SK-N-SH (cell line): ENCODE measurements around the gene TVP23C. TPM values are rescaled to one million over a fixed set of nuclear protein-coding genes. Genes with fewer than 3 reads are reported as not detected.

ENCODE experiments used
- CTCF ChIA-PET: fragments of 300-600, 350-600 bp; formaldehyde crosslinking; extraction: SDS; loops from one replicate; lab custom pipeline; 2021; lab: Yijun Ruan, JAX
- POLR2A ChIA-PET: fragments of 350-600 bp; sonication (Branson Sonifier 250); formaldehyde crosslinking; extraction: SDS; loops from one replicate; lab custom pipeline; 2020; ENCODE audit warnings: antibody characterized with exemption, inconsistent platforms; lab: Yijun Ruan, JAX
- DNase-seq: peaks from one replicate; pipeline ENCODE4 v3.0.0; 2012
- H2AFZ ChIP-seq: fragments of 200-600 bp; sonication (generic); 2 replicates; pipeline ENCODE4 v1.8.1; 2016; ENCODE audit warnings: antibody characterized with exemption, mild to moderate bottlenecking, low read depth
- H3F3A ChIP-seq: fragments of 200-600 bp; sonication (generic); replicated peaks from 2 replicates; pipeline ENCODE3; 2016; ENCODE audit warnings: antibody characterized with exemption, mild to moderate bottlenecking; ENCODE audit not compliant: insufficient read depth
- H3K27ac ChIP-seq, 2 experiments: fragments of 200-500 bp in 1 of 2; fragments of 200-600 bp in 1 of 2; sonication (Bioruptor generic) in 1 of 2; sonication (generic), shearing (Covaris generic) in 1 of 2; 2 replicates each; pipeline versions ENCODE4 v1.5.1 to v1.6.1; 2014 to 2016; ENCODE audit warnings: low read depth in 2 of 2, inconsistent platforms in 1 of 2, low read length in 1 of 2, mild to moderate bottlenecking in 1 of 2, mixed read lengths in 1 of 2
- H3K27me3 ChIP-seq: fragments of 200-600 bp; sonication (generic), shearing (Covaris generic); 2 replicates; pipeline ENCODE4 v1.6.1; 2016; ENCODE audit warnings: mixed run types; ENCODE audit not compliant: insufficient read depth
- H3K36me3 ChIP-seq, 2 experiments: fragments of 200-500 bp in 1 of 2; fragments of 200-600 bp in 1 of 2; sonication (Bioruptor generic) in 1 of 2; sonication (generic) in 1 of 2; replicated peaks in 1 of 2; 2 replicates each; pipeline versions ENCODE3 to v1.5.1; 2014 to 2016; ENCODE audit warnings: low read length in 1 of 2, mild to moderate bottlenecking in 1 of 2; ENCODE audit not compliant: insufficient read depth in 2 of 2, control insufficient read depth in 1 of 2
- H3K4me1 ChIP-seq, 2 experiments: fragments of 200-500 bp in 1 of 2; fragments of 200-600 bp in 1 of 2; sonication (Bioruptor generic) in 1 of 2; sonication (generic), shearing (Covaris generic) in 1 of 2; 2 replicates each; pipeline versions ENCODE4 v1.5.1 to v1.6.1; 2014 to 2016; ENCODE audit warnings: low read depth in 1 of 2, low read length in 1 of 2, mixed run types in 1 of 2; ENCODE audit not compliant: insufficient read depth in 2 of 2, control insufficient read depth in 1 of 2
- H3K4me2 ChIP-seq: fragments of 200-600 bp; sonication (generic), shearing (Covaris generic); 2 replicates; pipeline ENCODE4 v1.6.1; 2017; ENCODE audit warnings: mixed run types
- H3K4me3 ChIP-seq, 2 experiments: fragments of 200-500 bp in 1 of 2; fragments of 200-600 bp in 1 of 2; sonication (Bioruptor generic) in 1 of 2; sonication (generic), shearing (Covaris generic) in 1 of 2; 2 replicates each; pipeline versions ENCODE4 v1.5.1 to v1.8.1; 2014 to 2016; ENCODE audit warnings: low read depth in 2 of 2, inconsistent platforms in 1 of 2, low read length in 1 of 2, mild to moderate bottlenecking in 1 of 2, mixed read lengths in 1 of 2, moderate library complexity in 1 of 2
- H3K79me2 ChIP-seq: fragments of 200-600 bp; sonication (generic); 2 replicates; pipeline ENCODE4 v1.8.1; 2017; ENCODE audit warnings: mild to moderate bottlenecking; ENCODE audit not compliant: insufficient read depth
- H3K9ac ChIP-seq: fragments of 200-600 bp; sonication (generic); 2 replicates; pipeline ENCODE4 v1.6.1; 2017; ENCODE audit warnings: mixed run types
- H3K9me2 ChIP-seq: fragments of 200-600 bp; sonication (generic); 2 replicates; pipeline ENCODE4 v1.6.1; 2017; ENCODE audit warnings: mixed run types
- H3K9me3 ChIP-seq: fragments of 200-600 bp; sonication (generic); 2 replicates; pipeline ENCODE4 v1.6.1; 2017; ENCODE audit warnings: mixed run types, mild to moderate bottlenecking, moderate library complexity
- H4K20me1 ChIP-seq: fragments of 200-600 bp; sonication (generic); 2 replicates; pipeline ENCODE4 v1.6.1; 2017; ENCODE audit warnings: mild to moderate bottlenecking, mixed run types; ENCODE audit not compliant: insufficient read depth
- CHD2 ChIP-seq: fragments of 150-350 bp; IDR thresholded peaks from 2 replicates; pipeline ENCODE4 v1.6.1; 2018; ENCODE audit warnings: low read length; ENCODE audit not compliant: partially characterized antibody
- ELF1 ChIP-seq: IDR thresholded peaks from 2 replicates; pipeline ENCODE4 v1.4.0; 2012
- EP300 ChIP-seq, 2 experiments: IDR thresholded peaks; 2 replicates each; pipeline versions ENCODE4 v1.4.0 to v1.6.1; 2012; ENCODE audit warnings: borderline replicate concordance in 1 of 2, low read depth in 1 of 2, low read length in 1 of 2
- EZH2phosphoT487 ChIP-seq: fragments of 200-600 bp; sonication (generic); IDR thresholded peaks from 2 replicates; pipeline ENCODE4 v1.6.1; 2017; ENCODE audit warnings: low read depth, mixed run types, mild to moderate bottlenecking, antibody characterized with exemption, moderate library complexity, borderline replicate concordance
- FOXJ3 ChIP-seq: sonication (generic); formaldehyde crosslinking; IDR thresholded peaks from 2 replicates; pipeline ENCODE4 v1.5.1; 2020; ENCODE audit warnings: mild to moderate bottlenecking, missing genetic modification reagents
- FOXM1 ChIP-seq: IDR thresholded peaks from 2 replicates; pipeline ENCODE4 v1.4.0; 2012; ENCODE audit warnings: low read depth, mild to moderate bottlenecking
- GATA2 ChIP-seq: sonication (generic); formaldehyde crosslinking; IDR thresholded peaks from 2 replicates; pipeline ENCODE4 v1.5.0; 2020; ENCODE audit warnings: mild to moderate bottlenecking, missing genetic modification reagents
- JUND ChIP-seq: IDR thresholded peaks from 2 replicates; pipeline ENCODE4 v1.4.0; 2012
- MAX ChIP-seq: IDR thresholded peaks from 2 replicates; pipeline ENCODE4 v1.4.0; 2012; ENCODE audit warnings: low read depth
- NFIC ChIP-seq: IDR thresholded peaks from 2 replicates; pipeline ENCODE4 v1.4.0; 2012; ENCODE audit warnings: borderline replicate concordance
- POLR2AphosphoS5 ChIP-seq: IDR thresholded peaks from 2 replicates; pipeline ENCODE4 v1.6.1; 2012; ENCODE audit warnings: low read depth, low read length
- RAD21 ChIP-seq: IDR thresholded peaks from 2 replicates; pipeline ENCODE4 v1.6.1; 2012; ENCODE audit warnings: mild to moderate bottlenecking, low read length
- REST ChIP-seq: IDR thresholded peaks from 2 replicates; pipeline ENCODE4 v1.6.1; 2012; ENCODE audit warnings: mild to moderate bottlenecking, low read depth, low read length, moderate library complexity
- SIN3A ChIP-seq: IDR thresholded peaks from 2 replicates; pipeline ENCODE4 v1.6.1; 2012; ENCODE audit warnings: low read depth, mild to moderate bottlenecking, low read length, moderate library complexity, borderline replicate concordance
- SMC3 ChIP-seq: IDR thresholded peaks from 2 replicates; pipeline ENCODE4 v1.6.1; 2012; ENCODE audit warnings: low read depth, low read length, improper control_type of control experiment
- USF1 ChIP-seq: IDR thresholded peaks from 2 replicates; pipeline ENCODE4 v1.4.0; 2012; ENCODE audit warnings: low read depth, borderline replicate concordance
- USF2 ChIP-seq: fragments of 150-350 bp; IDR thresholded peaks from 2 replicates; pipeline ENCODE4 v1.6.1; 2017; ENCODE audit warnings: antibody characterized with exemption, low read length, low read depth, borderline replicate concordance
- WGBS: methylation state at CpG from one replicate; pipeline ENCODE4 v1.1.6; 2017; ENCODE audit warnings: low lambda C conversion rate; 5-methylcytosine and 5-hydroxymethylcytosine counted together
- polyA plus RNA-seq, 3 experiments: library from polyadenylated mRNA; depleted of rRNA; stranded (reverse); fragments of >200 nt; gene quantifications; 2 replicates each; pipeline ENCODE4 v1.2.3, GENCODE V29; 2012

The TVP23C gene
- polyA plus RNA-seq, 1 of the 3 experiments (the other 2 are of a cell fraction): 4.7 TPM

- Histone ChIP-seq H2AFZ (no peak overlapping the region), H3K4me1 (peaks cover 8 to 18% of the 10 kb centered on the region in 2 experiments; a peak in 1 of 4 replicates), H3K9me2 (no peaks in the 10 kb centered on the region), H4K20me1 (no peaks in the 10 kb centered on the region), H3K36me3 (no peaks in the 10 kb centered on the region), H3K9ac (no peak overlapping the region), H3K27me3 (no peaks in the 10 kb centered on the region), H3K4me3 (no peak overlapping the region), H3F3A (peaks cover 6% of the 10 kb centered on the region), H3K27ac (peak overlapping the region; percentile 39 to 41; a peak in 2 of 4 replicates), H3K4me2 (peak overlapping the region; percentile 33; the same call in 1 of the 2 replicates), H3K9me3 (no peaks in the 10 kb centered on the region), H3K79me2 (no peaks in the 10 kb centered on the region)
- no peak for DNase-seq
- WGBS: 66% methylated on average over 11 of the region's 11 CpGs
- TF ChIP-seq USF2: no peak
- no peak for TF ChIP-seq EP300 (IDR thresholded peaks at IDR 0.05; ENCODE audit: borderline replicate concordance in 1 of 2, low read depth in 1 of 2, low read length in 1 of 2)
- no peak for TF ChIP-seq SMC3
- TF ChIP-seq GATA2 (CRISPR knock-in tag): no peak
- no peak for TF ChIP-seq POLR2AphosphoS5
- 0 out of 2 replicates have a peak, but pooled peaks have one; percentile 22 for TF ChIP-seq MAX
- no peak for TF ChIP-seq USF1
- peak; percentile 32; the same call in 1 of the 2 replicates for TF ChIP-seq NFIC
- TF ChIP-seq EZH2phosphoT487: no peak
- no peak for TF ChIP-seq RAD21
- no peak for TF ChIP-seq SIN3A
- no peak for TF ChIP-seq FOXM1
- TF ChIP-seq JUND: no peak
- no peak for TF ChIP-seq ELF1
- no peak for TF ChIP-seq CHD2
- TF ChIP-seq REST: no peak
- no peak for TF ChIP-seq FOXJ3 (CRISPR knock-in tag)
- ChIA-PET POLR2A (no interaction called here), CTCF (interaction anchor here (1.2 to 1.7 kb wide), 3 partner anchors 16 to 40 kb away, joined by 3 to 7 read pairs (median 5); no protein-coding TSS in a partner anchor)
Observed at GRCh38 chr17:15462976-15463772, 100.1 kb downstream of the TVP23C start.
